ENCODE data around the gene TMEM184B.
"Not testable (repeated sequence)": the region's sequence is repeated elsewhere in the genome, so short reads cannot be mapped to it uniquely, and the experiment has no call there.

TMEM184B gene

DNA sequence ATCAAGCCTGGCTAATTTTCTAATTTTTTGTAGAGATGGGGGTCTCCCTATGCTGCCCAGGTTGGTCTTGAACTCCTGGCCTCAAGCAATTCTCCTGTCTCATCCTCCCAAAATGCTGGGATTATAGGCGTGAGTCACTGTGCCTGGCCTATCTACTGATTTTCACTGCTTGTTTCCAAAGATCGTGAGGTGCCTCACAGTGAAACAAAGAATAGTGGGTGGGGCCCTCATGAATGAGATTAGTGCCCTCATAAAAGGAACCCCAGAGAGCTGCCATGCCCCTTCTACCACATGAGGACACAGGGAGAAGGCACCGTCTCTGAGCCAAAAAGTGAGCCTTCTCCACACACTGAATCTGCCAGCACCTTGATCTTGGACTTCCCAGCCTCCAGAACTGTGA lies 23.5 kb downstream of the TMEM184B start:
- no peak for DNase-seq (ENCODE audit: low read depth in 2 of 2)

DNA sequence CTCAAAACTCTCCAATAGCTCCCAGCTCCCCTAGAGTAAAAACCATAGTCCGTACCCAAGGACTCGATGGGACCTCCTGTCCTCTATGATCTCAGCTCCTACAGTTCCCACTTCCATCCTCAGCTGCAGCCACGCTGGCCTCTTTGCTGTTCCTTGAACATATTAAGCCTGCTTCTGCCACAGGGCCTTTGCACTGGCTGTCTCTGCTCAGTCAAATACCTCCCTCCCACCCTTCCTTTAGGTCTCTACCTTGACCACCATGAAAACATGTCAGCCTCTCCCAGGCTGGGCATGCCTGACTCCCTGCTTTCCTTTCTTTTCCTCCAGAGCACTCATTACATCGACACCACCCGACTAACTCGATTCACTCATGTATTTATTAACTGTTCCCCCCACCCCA lies 24.5 kb downstream of the TMEM184B start:
- no peak for DNase-seq (ENCODE audit: low read depth in 2 of 2)

GRCh38 chr22:38247713-38248112 lies 25.1 kb downstream of the TMEM184B start:
- no peak for DNase-seq (ENCODE audit: low read depth in 2 of 2)

- no peak for DNase-seq (ENCODE audit: low read depth in 2 of 2)
These were observed 26.1 kb downstream of the TMEM184B start for GRCh38 chr22:38246692-38247091.

DNA sequence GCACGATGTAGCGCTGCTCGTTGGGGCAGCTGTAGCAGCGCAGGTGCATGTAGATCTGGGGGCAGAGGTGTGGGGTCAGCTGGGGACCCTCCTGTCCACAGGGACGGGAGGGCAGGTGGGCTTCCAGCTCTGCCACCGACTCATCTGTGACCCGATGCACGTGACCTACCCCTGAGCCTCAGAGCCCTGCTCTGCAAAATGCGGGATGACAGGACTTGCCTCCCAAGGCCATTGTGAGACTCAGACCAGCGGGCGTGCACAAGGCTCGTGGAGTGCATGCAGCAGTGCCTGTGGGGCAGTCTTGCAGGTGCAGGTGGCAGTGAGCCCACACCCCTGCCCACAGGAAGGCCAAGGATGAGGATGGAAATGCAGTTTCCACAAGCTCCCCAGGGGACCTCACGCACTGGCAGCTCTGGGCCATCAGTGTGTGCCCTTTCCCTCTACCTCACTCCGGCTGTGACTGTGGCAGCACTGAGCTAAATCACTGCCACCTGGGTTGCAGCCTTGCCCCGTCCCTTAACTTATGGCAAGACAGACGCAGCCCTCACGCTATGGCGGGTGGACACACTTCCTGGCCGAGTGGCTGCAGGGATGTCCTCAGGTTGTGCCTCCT lies 26.7 kb downstream of the TMEM184B start:
- DNase-seq (ENCODE audit: low read depth in 2 of 2) = no peak

DNA sequence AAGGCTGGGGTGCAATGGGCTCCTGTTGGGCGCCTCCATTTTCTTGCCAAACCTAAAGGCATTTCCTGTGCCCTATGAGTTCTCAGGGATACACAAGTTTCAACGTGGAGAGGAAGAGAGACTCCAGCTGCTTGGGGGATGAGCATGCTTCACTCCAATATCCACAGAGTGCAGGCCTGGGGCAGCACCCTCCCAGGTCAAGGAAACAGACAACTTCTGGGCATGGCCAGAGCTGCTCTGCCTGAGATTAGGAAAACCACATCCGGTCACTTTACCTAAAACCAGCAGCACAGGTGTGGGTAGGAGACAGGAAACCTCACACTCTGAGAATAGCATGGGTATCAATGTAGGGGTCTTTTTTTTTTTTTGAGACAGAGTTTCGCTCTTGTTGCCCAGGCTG lies 28.7 kb downstream of the TMEM184B start:
- DNase-seq (ENCODE audit: low read depth in 2 of 2) = no peak

GRCh38 chr22:38243007-38243765 lies 29.6 kb downstream of the TMEM184B start:
- no peak for DNase-seq (ENCODE audit: low read depth in 2 of 2)

DNA sequence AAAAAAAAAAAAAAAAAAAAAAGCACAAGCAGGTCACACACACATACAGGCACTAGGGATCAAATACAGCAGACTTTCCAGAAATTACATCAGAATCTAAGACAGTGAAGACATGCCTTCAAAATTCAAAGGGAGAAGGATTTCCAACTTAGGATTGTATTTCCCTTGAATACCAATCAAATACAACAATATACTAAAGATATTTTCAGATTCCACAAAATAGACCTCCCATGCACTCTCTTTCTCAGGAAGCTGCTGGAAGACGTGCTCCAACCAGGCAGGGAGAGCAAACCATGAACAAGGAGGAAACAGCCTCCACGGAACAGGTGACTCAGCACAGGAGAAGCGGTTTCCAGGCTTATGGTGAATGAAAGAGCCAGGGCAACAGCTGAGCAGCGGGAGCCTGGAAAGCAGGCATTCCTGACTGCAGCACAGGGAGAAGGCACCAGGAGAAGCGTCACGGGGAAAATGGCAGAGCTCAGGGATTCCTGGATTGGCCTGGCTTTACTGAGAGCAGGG lies 32.0 kb downstream of the TMEM184B start:
- DNase-seq (ENCODE audit: low read depth in 2 of 2) = no peak

GRCh38 chr22:38239101-38239761 lies 33.6 kb downstream of the TMEM184B start:
- no peak for DNase-seq (ENCODE audit: low read depth in 2 of 2)

DNA sequence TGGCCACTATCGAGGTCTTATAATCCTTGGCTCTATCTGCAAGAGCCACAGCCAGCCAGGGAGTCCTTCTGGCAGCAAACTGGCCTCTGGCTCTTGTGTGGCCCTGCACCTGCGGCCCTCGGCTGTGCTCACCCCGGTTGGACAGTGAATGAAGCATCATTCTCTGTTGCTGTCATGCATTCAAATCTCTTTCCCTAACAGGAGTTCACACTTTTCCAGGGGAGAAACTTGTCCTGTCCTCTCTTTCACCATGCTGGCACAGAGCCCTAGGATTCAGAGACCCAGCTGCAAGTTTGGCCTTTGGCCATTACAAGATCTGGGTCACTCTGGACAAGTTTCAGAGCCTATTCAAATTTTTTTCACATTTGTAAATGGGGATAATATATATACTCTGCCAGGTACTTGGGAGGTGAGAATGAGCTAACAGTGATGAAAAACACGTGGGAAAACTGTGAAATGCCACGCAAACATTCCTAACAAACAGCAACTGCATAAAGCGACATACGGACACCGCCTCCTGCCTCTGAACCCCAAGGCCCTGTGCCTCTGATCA lies 34.2 kb downstream of the TMEM184B start:
- no peak for DNase-seq (ENCODE audit: low read depth in 2 of 2)

DNA sequence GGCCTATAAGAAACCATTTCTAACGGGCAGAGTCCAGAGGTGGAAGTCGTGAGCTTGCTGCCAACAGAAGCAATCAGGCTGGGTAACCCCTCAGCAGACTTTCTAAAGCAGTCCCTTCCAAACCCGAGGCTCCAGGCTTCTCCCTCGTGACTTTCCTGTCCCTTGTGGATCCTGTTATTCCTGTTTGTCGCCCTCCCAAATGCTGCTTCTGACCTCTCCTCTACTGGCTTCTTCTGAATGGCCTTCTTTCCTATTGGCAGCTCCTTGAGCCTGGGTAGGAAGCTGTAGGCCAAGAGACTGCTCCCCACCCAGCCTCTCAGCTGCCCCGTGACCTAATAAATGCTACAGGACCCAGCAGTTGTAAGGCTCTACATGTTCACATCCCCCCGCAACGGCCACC lies 36.0 kb downstream of the TMEM184B start:
- DNase-seq (ENCODE audit: low read depth in 2 of 2) = no peak

DNA sequence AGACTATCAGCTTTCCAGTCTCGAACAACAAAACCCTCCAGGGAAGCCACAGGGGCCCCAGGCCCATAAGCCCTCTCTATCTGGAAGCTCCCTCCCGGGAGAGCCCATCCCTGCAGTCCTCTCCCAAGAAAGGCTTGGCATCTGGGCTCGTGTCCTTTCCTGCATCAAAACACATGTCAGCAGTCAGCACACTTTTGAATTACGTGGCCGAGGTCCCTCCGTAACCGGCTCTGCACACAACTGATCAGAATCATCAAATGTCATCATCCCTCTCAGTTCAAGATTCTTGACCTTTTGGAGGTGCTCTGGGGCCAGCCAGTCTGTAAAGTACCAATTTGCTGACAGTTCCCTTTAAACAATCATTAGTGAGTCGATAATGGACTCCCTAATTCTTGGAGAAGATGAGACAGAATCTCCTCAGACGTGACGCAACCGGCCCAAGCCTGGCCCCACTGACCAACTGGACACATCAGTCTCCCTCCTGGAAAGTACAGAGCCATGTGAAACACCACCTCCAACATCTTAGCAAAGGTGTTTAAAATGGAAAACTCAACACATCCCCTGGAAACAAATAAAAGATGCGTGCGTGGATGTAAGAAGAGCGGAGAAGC lies 37.5 kb downstream of the TMEM184B start:
- no peak for DNase-seq (ENCODE audit: low read depth in 2 of 2)

- DNase-seq (ENCODE audit: low read depth in 2 of 2) = not testable (repeated sequence)
These were observed 39.0 kb downstream of the TMEM184B start for GRCh38 chr22:38233856-38234255.

- DNase-seq (ENCODE audit: low read depth in 2 of 2) = no peak
These were observed 39.4 kb downstream of the TMEM184B start for GRCh38 chr22:38233427-38233826.

DNA sequence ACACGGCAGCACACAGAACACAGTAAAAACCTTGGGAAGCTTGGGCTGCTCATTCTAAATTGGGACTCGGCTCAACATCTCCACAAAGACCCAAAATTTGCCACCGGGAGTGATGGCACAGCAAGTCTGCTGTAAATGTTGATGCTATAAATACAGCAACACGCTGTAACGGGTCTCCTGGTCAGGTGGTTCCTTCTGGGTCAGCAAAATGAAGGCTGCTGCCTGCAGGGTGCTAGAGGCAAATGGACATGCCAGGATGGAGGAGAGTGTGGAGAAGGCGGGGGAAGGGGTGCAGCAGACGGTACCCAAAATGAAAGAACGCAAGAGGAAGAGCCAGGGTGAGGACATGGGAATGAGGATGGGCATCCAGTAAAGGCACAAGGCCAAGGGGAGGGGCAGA lies 40.6 kb downstream of the TMEM184B start:
- no peak for DNase-seq (ENCODE audit: low read depth in 2 of 2)

GRCh38 chr22:38230916-38231315 lies 41.9 kb downstream of the TMEM184B start:
- DNase-seq (ENCODE audit: low read depth in 2 of 2) = no peak

GRCh38 chr22:38230108-38230825 lies 42.5 kb downstream of the TMEM184B start:
- DNase-seq (ENCODE audit: low read depth in 2 of 2) = no peak

GRCh38 chr22:38228873-38229740 lies 43.7 kb downstream of the TMEM184B start:
- DNase-seq (ENCODE audit: low read depth in 2 of 2) = no peak

GRCh38 chr22:38228326-38228872 lies 44.4 kb downstream of the TMEM184B start:
- no peak for DNase-seq (ENCODE audit: low read depth in 2 of 2)

Data from stimulated activated CD8-positive, alpha-beta memory T cell treated with anti-CD3 and anti-CD28 coated beads, Interleukin-15, amount 100 ng/mL, for 4 hours (primary cell).